Measurements from ENCODE around the gene MAP3K5.

DNA sequence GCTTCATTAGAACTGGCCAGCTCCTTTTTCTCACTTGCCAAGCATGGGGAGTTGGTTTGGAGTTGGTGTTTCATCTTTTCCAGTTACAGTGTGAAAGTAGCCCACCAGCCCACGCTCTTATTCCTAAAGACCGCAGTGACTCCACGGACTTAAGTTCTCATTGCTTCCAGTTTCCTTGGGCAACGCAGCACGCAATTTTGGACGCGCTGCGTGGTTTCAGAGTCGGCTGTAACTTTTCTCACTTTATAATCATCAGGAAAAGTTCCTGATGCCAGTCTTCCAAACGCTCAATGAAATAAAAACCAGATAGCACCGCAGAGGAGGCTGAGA lies 29.7 kb upstream of the MAP3K5 start:
- TF ChIP-seq CTCF (IDR thresholded peaks at IDR 0.05) (no peak), EP300 (IDR thresholded peaks at IDR 0.05) (no peak), POLR2A (IDR thresholded peaks at IDR 0.05) (no peak)
